ENCODE results near the gene CHRNA7.

The CHRNA7 gene

GRCh38 chr15:32105258-32106241 lies 75.2 kb downstream of the CHRNA7 start:
- no peak overlapping the region for H3K4me3 ChIP-seq (replicated peaks; ENCODE audit: insufficient read depth, low read length)
- no peak overlapping the region for H3K27ac ChIP-seq (replicated peaks)
- TF ChIP-seq CTCF (IDR thresholded peaks at IDR 0.05; ENCODE audit: insufficient read depth, low read length), result no peak
- TF ChIP-seq POLR2AphosphoS5 (IDR thresholded peaks at IDR 0.05; ENCODE audit: low read depth), result no peak
- TF ChIP-seq, protein P1, sequence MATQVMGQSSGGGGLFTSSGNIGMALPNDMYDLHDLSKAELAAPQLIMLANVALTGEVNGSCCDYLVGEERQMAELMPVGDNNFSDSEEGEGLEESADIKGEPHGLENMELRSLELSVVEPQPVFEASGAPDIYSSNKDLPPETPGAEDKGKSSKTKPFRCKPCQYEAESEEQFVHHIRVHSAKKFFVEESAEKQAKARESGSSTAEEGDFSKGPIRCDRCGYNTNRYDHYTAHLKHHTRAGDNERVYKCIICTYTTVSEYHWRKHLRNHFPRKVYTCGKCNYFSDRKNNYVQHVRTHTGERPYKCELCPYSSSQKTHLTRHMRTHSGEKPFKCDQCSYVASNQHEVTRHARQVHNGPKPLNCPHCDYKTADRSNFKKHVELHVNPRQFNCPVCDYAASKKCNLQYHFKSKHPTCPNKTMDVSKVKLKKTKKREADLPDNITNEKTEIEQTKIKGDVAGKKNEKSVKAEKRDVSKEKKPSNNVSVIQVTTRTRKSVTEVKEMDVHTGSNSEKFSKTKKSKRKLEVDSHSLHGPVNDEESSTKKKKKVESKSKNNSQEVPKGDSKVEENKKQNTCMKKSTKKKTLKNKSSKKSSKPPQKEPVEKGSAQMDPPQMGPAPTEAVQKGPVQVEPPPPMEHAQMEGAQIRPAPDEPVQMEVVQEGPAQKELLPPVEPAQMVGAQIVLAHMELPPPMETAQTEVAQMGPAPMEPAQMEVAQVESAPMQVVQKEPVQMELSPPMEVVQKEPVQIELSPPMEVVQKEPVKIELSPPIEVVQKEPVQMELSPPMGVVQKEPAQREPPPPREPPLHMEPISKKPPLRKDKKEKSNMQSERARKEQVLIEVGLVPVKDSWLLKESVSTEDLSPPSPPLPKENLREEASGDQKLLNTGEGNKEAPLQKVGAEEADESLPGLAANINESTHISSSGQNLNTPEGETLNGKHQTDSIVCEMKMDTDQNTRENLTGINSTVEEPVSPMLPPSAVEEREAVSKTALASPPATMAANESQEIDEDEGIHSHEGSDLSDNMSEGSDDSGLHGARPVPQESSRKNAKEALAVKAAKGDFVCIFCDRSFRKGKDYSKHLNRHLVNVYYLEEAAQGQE (IDR thresholded peaks at IDR 0.05; ENCODE audit: insufficient replicate concordance, low read depth), result no peak
- TF ChIP-seq SPI1 (IDR thresholded peaks at IDR 0.05; ENCODE audit: borderline replicate concordance, low read depth), result no peak
- TF ChIP-seq GABPA (IDR thresholded peaks at IDR 0.05; ENCODE audit: low read depth), result no peak
- DNase-seq (ENCODE audit: low read depth in 1 of 2, low spot score in 1 of 2), result no peak
- peaks cover 9% of the 10 kb centered on the region for H3K27me3 ChIP-seq (ENCODE audit: insufficient read depth, poor library complexity, severe bottlenecking)

DNA sequence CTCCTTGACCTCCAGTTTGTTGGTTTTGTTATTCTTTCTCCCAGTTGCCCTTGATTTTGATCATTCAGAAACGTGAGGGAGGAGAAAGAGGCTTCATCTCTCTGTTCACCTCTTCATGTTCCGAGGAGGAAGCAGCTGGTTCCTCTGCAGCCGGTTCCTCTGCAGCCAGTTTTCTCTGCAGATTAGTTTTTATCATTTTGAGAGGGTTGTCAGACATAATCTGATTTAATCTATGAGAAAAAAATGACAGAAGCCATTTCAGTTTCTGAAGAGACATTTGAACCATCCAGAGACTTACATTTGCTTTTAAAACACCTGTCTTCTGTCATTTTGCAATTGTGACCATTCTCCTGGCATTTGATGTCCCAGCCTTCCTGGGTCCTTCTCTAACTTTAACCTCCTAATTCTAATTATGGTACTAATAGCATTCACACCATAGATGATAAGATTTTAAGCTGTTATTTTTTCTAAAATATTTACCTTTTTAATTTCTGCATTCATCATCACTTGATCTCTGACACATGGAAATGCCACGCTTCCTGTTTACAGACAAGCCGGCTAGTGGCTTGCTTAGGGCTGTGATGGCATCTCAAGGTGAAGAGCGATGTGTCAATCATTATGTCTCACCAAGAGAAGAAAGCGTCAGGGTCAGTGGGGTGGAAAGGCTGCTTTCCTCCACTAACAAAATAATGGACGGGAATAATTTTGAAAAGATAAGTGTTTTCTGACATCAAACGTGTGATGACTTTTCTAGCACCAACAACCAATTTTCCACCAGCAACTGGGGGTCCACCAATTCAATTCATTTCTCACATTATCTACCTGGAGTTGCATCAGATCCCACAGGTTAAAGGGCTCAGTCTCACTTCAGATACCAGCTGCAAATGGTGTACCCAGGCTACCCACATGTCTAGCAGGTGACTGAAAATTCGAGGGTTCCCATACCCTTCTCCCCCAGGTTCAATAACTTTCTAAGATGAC lies 76.4 kb downstream of the CHRNA7 start:
- Histone ChIP-seq H3K4me3 (replicated peaks; ENCODE audit: insufficient read depth, low read length) (no peak overlapping the region), H3K27ac (replicated peaks) (no peak overlapping the region), H3K27me3 (ENCODE audit: insufficient read depth, poor library complexity, severe bottlenecking) (peaks cover 9% of the 10 kb centered on the region)
- DNase-seq (ENCODE audit: low read depth in 1 of 2, low spot score in 1 of 2), result no peak
- TF ChIP-seq GABPA (IDR thresholded peaks at IDR 0.05; ENCODE audit: low read depth), result no peak
- TF ChIP-seq CTCF (IDR thresholded peaks at IDR 0.05; ENCODE audit: insufficient read depth, low read length), result no peak
- TF ChIP-seq SPI1 (IDR thresholded peaks at IDR 0.05; ENCODE audit: borderline replicate concordance, low read depth), result no peak
- TF ChIP-seq POLR2AphosphoS5 (IDR thresholded peaks at IDR 0.05; ENCODE audit: low read depth), result no peak
- TF ChIP-seq, protein P1 (IDR thresholded peaks at IDR 0.05; ENCODE audit: insufficient replicate concordance, low read depth), result no peak

DNA sequence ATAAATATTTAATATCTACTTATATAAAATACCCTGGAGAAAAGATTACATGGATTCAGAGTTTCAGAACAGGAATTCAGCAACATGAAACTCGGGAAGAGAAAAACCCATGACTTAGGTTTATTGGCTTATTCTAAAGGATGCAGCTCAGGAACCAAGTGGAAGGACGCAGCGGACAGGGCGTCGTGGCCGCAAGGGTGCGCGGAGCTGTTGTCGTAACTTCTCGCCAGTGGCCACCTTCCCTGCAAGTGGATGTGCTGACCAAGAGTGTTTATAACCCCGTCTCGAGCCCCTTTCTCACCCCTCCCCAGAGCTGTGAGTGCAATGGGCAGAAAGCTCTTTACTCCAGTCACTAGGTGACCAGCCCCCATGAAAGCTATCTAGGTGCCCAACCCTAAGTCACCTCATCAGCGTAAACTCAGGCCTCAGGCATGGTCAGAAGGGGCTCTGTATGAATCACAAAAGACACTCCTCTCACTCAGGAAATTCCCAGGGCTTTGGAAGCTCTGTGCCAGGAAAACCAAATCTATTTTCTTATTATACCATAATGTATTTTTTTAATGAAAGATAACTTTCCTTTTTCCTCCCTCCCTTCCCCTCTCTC lies 77.3 kb downstream of the CHRNA7 start:
- Histone ChIP-seq H3K27me3 (ENCODE audit: insufficient read depth, poor library complexity, severe bottlenecking) (peaks cover 9% of the 10 kb centered on the region), H3K4me3 (replicated peaks; ENCODE audit: insufficient read depth, low read length) (no peak overlapping the region), H3K27ac (replicated peaks) (no peak overlapping the region)
- no peak for DNase-seq (ENCODE audit: low read depth in 1 of 2, low spot score in 1 of 2)
- TF ChIP-seq SPI1 (IDR thresholded peaks at IDR 0.05; ENCODE audit: borderline replicate concordance, low read depth), result no peak
- no peak for TF ChIP-seq GABPA (IDR thresholded peaks at IDR 0.05; ENCODE audit: low read depth)
- no peak for TF ChIP-seq CTCF (IDR thresholded peaks at IDR 0.05; ENCODE audit: insufficient read depth, low read length)
- TF ChIP-seq, protein P1 (IDR thresholded peaks at IDR 0.05; ENCODE audit: insufficient replicate concordance, low read depth), result no peak
- TF ChIP-seq POLR2AphosphoS5 (IDR thresholded peaks at IDR 0.05; ENCODE audit: low read depth), result no peak

Measured in HL-60 (cell line).